ENCODE results near the gene GNB1L.
"Not testable (repeated sequence)": the region's sequence is repeated elsewhere in the genome, so short reads cannot be mapped to it uniquely, and the experiment has no call there.

GNB1L gene

DNA sequence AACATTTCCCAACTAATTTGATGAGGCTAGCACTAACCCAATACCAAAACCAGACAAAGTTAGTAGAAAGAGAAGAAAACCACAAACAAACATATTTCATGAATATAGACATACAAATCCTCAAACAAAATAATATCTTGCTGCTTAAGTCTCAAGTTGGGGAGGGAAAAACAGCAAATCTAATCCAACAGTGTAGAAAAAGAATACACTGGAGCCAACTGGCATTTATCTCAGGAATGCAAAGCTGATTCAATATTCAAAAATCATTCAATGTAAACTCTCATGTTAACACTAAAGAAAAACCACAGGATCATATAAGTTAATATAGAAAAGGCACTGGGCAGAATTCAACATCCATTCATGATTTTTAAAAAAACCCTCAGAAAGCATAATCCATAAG is 18.2 kb downstream of the GNB1L start:
- Histone ChIP-seq H3K4me3 (replicated peaks; ENCODE audit: low read depth, low read length) (no peak overlapping the region), H3K36me3 (ENCODE audit: control insufficient read depth, insufficient read depth, low read length) (no peaks in the 10 kb centered on the region), H3K27me3 (replicated peaks; ENCODE audit: control insufficient read depth, insufficient read depth, low read length) (no peaks in the 10 kb centered on the region)
- no peak for DNase-seq (ENCODE audit: extremely low read depth, insufficient read length)
- TF ChIP-seq, protein P1, sequence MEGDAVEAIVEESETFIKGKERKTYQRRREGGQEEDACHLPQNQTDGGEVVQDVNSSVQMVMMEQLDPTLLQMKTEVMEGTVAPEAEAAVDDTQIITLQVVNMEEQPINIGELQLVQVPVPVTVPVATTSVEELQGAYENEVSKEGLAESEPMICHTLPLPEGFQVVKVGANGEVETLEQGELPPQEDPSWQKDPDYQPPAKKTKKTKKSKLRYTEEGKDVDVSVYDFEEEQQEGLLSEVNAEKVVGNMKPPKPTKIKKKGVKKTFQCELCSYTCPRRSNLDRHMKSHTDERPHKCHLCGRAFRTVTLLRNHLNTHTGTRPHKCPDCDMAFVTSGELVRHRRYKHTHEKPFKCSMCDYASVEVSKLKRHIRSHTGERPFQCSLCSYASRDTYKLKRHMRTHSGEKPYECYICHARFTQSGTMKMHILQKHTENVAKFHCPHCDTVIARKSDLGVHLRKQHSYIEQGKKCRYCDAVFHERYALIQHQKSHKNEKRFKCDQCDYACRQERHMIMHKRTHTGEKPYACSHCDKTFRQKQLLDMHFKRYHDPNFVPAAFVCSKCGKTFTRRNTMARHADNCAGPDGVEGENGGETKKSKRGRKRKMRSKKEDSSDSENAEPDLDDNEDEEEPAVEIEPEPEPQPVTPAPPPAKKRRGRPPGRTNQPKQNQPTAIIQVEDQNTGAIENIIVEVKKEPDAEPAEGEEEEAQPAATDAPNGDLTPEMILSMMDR (IDR thresholded peaks at IDR 0.05; ENCODE audit: insufficient read depth, low read length, poor library complexity, severe bottlenecking): no peak

DNA sequence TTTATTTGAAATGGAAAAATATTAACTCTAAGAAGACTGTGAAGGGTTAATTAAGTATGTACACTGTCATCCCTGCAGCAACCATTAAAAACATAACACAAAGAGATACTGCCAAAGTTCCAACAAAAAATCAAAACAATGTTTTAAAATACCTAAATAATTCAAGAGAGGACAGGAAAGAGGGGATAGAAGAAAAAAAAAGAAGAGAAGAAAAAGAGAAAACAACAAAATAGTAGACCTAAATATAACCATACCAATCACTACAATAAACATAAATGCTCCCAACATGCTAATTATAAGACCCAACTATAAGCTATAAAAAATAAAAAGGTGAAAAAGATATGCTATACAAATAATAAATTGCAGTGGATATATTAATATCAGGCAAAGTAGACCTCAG is 20.1 kb downstream of the GNB1L start:
- TF ChIP-seq, protein P1 (IDR thresholded peaks at IDR 0.05; ENCODE audit: insufficient read depth, low read length, poor library complexity, severe bottlenecking): no peak
- no peak overlapping the region for H3K4me3 ChIP-seq (replicated peaks; ENCODE audit: low read depth, low read length)
- H3K27me3 ChIP-seq (replicated peaks; ENCODE audit: control insufficient read depth, insufficient read depth, low read length): no peaks in the 10 kb centered on the region
- H3K36me3 ChIP-seq (ENCODE audit: control insufficient read depth, insufficient read depth, low read length): no peaks in the 10 kb centered on the region
- DNase-seq (ENCODE audit: extremely low read depth, insufficient read length): no peak

DNA sequence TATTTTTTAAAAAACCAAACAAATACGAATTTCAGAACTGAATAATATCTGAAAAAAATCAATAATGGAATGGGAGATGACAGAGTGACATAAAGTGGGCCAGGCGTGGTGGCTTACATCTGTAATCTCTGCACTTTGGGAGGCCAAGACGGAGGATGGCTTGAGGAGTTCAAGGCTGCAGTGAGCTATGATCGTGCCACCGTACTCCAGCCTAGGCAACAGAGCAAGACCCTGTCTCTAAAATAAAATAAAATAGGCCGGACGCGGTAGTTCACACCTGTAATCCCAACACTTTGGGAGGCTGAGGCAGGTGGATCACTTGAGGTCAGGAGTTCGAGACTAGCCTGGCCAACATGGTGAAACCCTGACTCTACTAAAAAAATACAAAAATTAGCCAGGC is 21.3 kb downstream of the GNB1L start:
- not testable (repeated sequence) for H3K36me3 ChIP-seq (ENCODE audit: control insufficient read depth, insufficient read depth, low read length); H3K27me3 ChIP-seq (replicated peaks; ENCODE audit: control insufficient read depth, insufficient read depth, low read length); H3K4me3 ChIP-seq (replicated peaks; ENCODE audit: low read depth, low read length); DNase-seq (ENCODE audit: extremely low read depth, insufficient read length)

DNA sequence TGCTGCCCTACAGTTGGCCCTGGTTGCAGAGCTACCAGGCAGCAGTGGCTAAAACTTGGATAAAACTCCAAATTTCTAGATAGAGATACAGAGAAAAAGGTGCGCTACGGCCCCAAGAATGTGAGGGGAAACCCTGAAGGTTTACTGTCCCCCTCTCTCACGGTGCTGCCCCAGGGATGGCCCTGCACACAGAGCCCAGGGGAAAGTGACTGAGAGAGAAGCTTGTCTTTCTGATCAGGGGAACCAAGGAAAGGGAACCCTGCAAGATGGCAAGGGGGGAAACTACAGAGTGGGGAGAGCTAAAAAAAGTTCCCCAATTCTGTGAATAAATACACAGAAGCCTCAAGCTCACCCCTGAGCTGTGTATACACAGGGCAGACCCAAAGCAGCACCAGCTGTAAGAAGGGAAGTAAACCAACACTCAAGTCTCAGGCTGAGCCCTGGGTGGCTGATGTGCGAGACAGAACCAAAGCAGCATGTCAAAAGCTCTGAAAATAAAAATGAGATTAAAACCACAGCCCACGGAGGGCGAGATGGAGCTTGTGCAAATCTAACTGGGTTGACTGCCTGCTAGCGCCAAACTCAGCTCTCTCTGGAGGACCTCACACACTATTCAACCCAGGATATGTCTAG is 22.1 kb downstream of the GNB1L start:
- H3K4me3 ChIP-seq (replicated peaks; ENCODE audit: low read depth, low read length): no peak overlapping the region
- TF ChIP-seq, protein P1 (IDR thresholded peaks at IDR 0.05; ENCODE audit: insufficient read depth, low read length, poor library complexity, severe bottlenecking): no peak
- no peaks in the 10 kb centered on the region for H3K27me3 ChIP-seq (replicated peaks; ENCODE audit: control insufficient read depth, insufficient read depth, low read length)
- DNase-seq (ENCODE audit: extremely low read depth, insufficient read length): no peak
- no peaks in the 10 kb centered on the region for H3K36me3 ChIP-seq (ENCODE audit: control insufficient read depth, insufficient read depth, low read length)

DNA sequence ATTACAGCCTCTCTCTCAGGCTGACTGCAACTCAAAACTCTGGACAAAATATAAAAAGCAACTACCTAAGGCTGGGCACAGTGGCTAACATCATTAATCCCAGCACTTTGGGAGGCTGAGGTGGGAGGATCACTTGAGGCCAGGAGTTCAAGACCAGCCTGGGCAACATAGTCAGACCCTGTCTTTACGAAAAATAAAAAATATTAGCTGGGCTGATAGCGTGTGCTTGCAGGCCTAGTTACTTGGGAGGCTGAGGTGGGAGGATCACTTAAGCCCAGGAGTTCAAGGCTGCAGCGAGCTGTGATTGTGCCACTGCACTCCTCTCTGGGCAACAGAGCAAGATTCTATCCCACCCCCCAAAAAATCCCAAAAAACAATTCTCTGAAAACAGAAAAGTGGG is 22.7 kb downstream of the GNB1L start:
- not testable (repeated sequence) for DNase-seq (ENCODE audit: extremely low read depth, insufficient read length); H3K27me3 ChIP-seq (replicated peaks; ENCODE audit: control insufficient read depth, insufficient read depth, low read length); H3K4me3 ChIP-seq (replicated peaks; ENCODE audit: low read depth, low read length); H3K36me3 ChIP-seq (ENCODE audit: control insufficient read depth, insufficient read depth, low read length)

DNA sequence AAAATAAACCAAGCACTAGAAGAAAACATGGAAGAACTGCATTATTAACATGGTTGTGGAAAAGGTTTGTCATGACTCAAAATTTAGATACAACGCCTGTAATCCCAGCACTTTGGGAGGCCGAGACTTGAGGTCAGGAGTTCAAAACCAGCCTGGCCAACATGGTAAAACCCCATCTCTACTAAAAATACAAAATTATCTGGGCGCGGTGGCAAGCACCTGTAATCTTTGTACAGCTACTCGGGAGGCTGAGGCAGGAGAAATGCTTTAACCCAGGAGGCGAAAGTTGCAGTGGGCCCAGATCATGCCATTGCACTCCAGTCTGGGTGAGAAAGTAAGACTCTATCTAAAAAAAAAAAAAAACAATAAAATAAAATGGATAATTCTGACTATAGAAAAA is 23.7 kb downstream of the GNB1L start:
- TF ChIP-seq, protein P1 (IDR thresholded peaks at IDR 0.05; ENCODE audit: insufficient read depth, low read length, poor library complexity, severe bottlenecking): no peak
- Histone ChIP-seq H3K4me3 (replicated peaks; ENCODE audit: low read depth, low read length) (no peak overlapping the region), H3K36me3 (ENCODE audit: control insufficient read depth, insufficient read depth, low read length) (no peaks in the 10 kb centered on the region; the same call in 1 of the 2 replicates), H3K27me3 (replicated peaks; ENCODE audit: control insufficient read depth, insufficient read depth, low read length) (no peaks in the 10 kb centered on the region)
- DNase-seq (ENCODE audit: extremely low read depth, insufficient read length): no peak

DNA sequence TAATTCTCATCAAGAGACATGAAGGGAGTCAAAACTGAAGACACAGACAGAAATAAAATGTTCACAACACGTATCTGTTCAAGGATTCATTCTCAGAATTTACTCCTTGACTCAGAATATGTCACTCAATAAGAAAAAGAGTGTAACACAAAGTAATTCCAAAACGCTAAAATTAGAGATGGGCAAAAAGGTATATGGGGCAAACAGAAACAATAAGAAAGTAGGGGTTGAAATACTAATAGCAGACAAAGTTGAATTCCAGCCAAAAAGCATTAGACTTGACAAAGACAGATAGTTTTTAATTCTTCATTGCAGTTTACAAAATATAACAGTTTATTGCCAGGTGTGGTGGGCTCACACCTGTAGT is 26.7 kb downstream of the GNB1L start:
- TF ChIP-seq, protein P1 (IDR thresholded peaks at IDR 0.05; ENCODE audit: insufficient read depth, low read length, poor library complexity, severe bottlenecking): no peak
- no peak overlapping the region for H3K4me3 ChIP-seq (replicated peaks; ENCODE audit: low read depth, low read length)
- no peak for DNase-seq (ENCODE audit: extremely low read depth, insufficient read length)

More for the DNA sequence above, 26.7 kb downstream of the GNB1L start:
- no peaks in the 10 kb centered on the region for H3K27me3 ChIP-seq (replicated peaks; ENCODE audit: control insufficient read depth, insufficient read depth, low read length)
- no peaks in the 10 kb centered on the region; the same call in 1 of the 2 replicates for H3K36me3 ChIP-seq (ENCODE audit: control insufficient read depth, insufficient read depth, low read length)
